Naive thymus-derived CD4-positive, alpha-beta T cell (primary cell): ENCODE measurements around the gene HDHD5. TPM values are rescaled to one million over a fixed set of nuclear protein-coding genes. Genes with fewer than 3 reads are reported as not detected.

Experiments
- ATAC-seq: fragments of 150-1000 bp; cut with Tn5 transposase; 2 replicates; pipeline ENCODE4 v1.10.0; 2021; ENCODE audit warnings: mild to moderate bottlenecking, moderate library complexity
- CTCF ChIA-PET: fragments of 350-600 bp; sonication (Branson Sonifier 250); formaldehyde crosslinking; loops from one replicate; lab custom pipeline; 2021; ENCODE audit warnings: antibody characterized with exemption; lab: Charles Lee
- POLR2A ChIA-PET: fragments of 350-600 bp; sonication (Branson Sonifier 250); formaldehyde crosslinking; loops from one replicate; lab custom pipeline; 2021; ENCODE audit warnings: antibody characterized with exemption, inconsistent platforms; lab: Charles Lee
- DNase-seq, 9 donors: peaks; one replicate each; pipeline versions ENCODE4 v3.0.0 to v3.0.0-alpha.2; 2020 to 2022; ENCODE audit warnings: mixed read lengths in 1 of 9
- H3K27ac ChIP-seq: one replicate; pipeline ENCODE4 v1.7.0; 2013; ENCODE audit warnings: mild to moderate bottlenecking, low read depth, low read length, moderate library complexity
- H3K27me3 ChIP-seq, 2 donors: one replicate each; pipeline ENCODE4 v1.7.0; 2013; ENCODE audit warnings: low read length in 2 of 2, mild to moderate bottlenecking in 2 of 2, moderate library complexity in 2 of 2; ENCODE audit not compliant: control insufficient read depth in 2 of 2, insufficient read depth in 2 of 2
- H3K36me3 ChIP-seq, 3 experiments: 1 replicate in 2 of 3; 2 replicates in 1 of 3; pipeline ENCODE4 v1.7.0; 2013; ENCODE audit warnings: low read length in 3 of 3, mild to moderate bottlenecking in 3 of 3, moderate library complexity in 1 of 3; ENCODE audit not compliant: insufficient read depth in 3 of 3, control insufficient read depth in 2 of 3
- H3K4me1 ChIP-seq, 2 donors: one replicate each; pipeline ENCODE4 v1.7.0; 2013; ENCODE audit warnings: low read length in 2 of 2, mild to moderate bottlenecking in 2 of 2, moderate library complexity in 1 of 2; ENCODE audit not compliant: control insufficient read depth in 2 of 2, insufficient read depth in 2 of 2
- H3K4me3 ChIP-seq: 2 replicates; pipeline ENCODE4 v1.7.0; 2013; ENCODE audit warnings: mild to moderate bottlenecking, low read length
- H3K9me3 ChIP-seq, 3 experiments: 1 replicate in 2 of 3; 2 replicates in 1 of 3; pipeline ENCODE4 v1.7.0; 2013; ENCODE audit warnings: low read length in 3 of 3; ENCODE audit not compliant: control insufficient read depth in 2 of 3
- H3K27ac Mint-ChIP-seq, 9 donors: one replicate each; pipeline ENCODE4 v1.8.0; 2020 to 2022; ENCODE audit warnings: mixed read lengths in 9 of 9, mild to moderate bottlenecking in 8 of 9, moderate library complexity in 5 of 9, inconsistent platforms in 2 of 9
- H3K27me3 Mint-ChIP-seq, 5 donors: one replicate each; pipeline ENCODE4 v1.8.0; 2021 to 2022; ENCODE audit warnings: mixed read lengths in 5 of 5, mild to moderate bottlenecking in 1 of 5
- H3K36me3 Mint-ChIP-seq, 5 donors: one replicate each; pipeline ENCODE4 v1.8.0; 2020 to 2022; ENCODE audit warnings: mixed read lengths in 5 of 5, mild to moderate bottlenecking in 3 of 5, inconsistent platforms in 1 of 5
- H3K4me1 Mint-ChIP-seq, 7 donors: one replicate each; pipeline ENCODE4 v1.8.0; 2020 to 2022; ENCODE audit warnings: mixed read lengths in 7 of 7, mild to moderate bottlenecking in 3 of 7, inconsistent platforms in 1 of 7
- H3K4me3 Mint-ChIP-seq, 10 donors: one replicate each; pipeline ENCODE4 v1.8.0; 2020 to 2022; ENCODE audit warnings: mild to moderate bottlenecking in 10 of 10, mixed read lengths in 10 of 10, moderate library complexity in 6 of 10, inconsistent platforms in 2 of 10
- H3K9me3 Mint-ChIP-seq, 11 donors: one replicate each; pipeline ENCODE4 v1.8.0; 2020 to 2022; ENCODE audit warnings: mixed read lengths in 11 of 11, mild to moderate bottlenecking in 4 of 11, inconsistent platforms in 1 of 11, moderate library complexity in 1 of 11
- intact Hi-C, 2 donors: fragments of 100-400 bp; cut with micrococcal nuclease; formaldehyde crosslinking; loops; one replicate each; pipeline ENCODE4 v1.15.1; 2023
- polyA plus RNA-seq, 2 donors: library from polyadenylated mRNA; unstranded; fragments of 300-500 nt; fragmentation: Illumina TruSeq; gene quantifications; one replicate each; pipeline ENCODE4 v1.2.3, GENCODE V29; 2021
- total RNA-seq, 6 experiments: library from RNA in 5 of 6; stranded (reverse) in 5 of 6; gene quantifications; 1 replicate in 5 of 6; 2 replicates in 1 of 6; pipeline ENCODE4 v1.2.3 and lab custom pipeline; 2021 to 2026

The HDHD5 gene
- total and polyA plus RNA-seq, 7 experiments from 2014 or later: 18.8 to 78.7 (median 28.0) TPM

DNA sequence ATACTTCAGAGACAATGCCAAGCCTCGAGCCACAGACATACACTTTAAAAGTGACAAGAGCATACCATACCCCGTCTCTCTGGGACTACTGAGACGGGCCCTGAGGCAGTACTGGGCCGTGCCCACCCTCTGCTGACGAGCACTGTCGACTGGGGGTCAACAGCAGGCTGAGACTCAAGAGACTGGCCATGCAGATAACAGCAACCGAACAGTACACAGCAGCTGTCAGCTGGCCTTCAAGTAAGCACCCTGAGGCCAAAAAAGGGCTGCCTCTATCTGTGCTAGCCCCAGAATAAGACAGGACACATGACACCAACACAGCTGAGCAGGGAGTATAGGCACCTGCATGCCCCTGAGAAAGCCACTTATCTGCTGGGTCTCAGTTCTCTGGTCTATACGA is 19.1 kb downstream of the HDHD5 start:
- H3K27me3 Mint-ChIP-seq: no peaks in the 10 kb centered on the region
- CTCF ChIA-PET: no interaction called here

DNA sequence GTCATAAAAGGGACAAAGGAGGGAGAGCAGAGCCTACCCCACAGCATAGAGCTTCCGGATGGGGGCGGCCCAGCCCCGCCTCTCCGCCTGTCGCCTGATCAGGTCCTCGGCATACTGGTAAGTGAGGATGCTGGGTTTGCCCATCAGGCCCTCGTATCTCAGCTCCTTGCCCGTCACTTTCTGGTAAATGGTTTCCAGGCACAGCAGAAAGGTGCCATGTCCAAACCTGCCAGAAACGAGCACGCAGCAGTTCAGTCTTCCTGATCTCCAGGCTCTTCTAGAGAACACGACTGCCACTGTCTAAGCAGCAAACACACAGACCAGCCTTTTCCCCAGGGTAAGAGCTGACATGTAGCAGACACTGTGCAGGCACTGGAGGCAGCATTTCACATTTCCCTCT is 20.6 kb downstream of the HDHD5 start:
- ATAC-seq: no peak

More for the DNA sequence above, 19.1 kb downstream of the HDHD5 start:
- peaks cover 4 to 26% (median 13%) of the 10 kb centered on the region in 5 donors for H3K36me3 Mint-ChIP-seq
- no peak for DNase-seq
- H3K36me3 ChIP-seq: peaks cover 0 to 66% (median 0%) of the 10 kb centered on the region in 3 experiments
- H3K4me3 Mint-ChIP-seq: no peak overlapping the region
- POLR2A ChIA-PET: no interaction called here
- no peak overlapping the region for H3K4me3 ChIP-seq
- no peaks in the 10 kb centered on the region for H3K27me3 ChIP-seq
- H3K9me3 Mint-ChIP-seq: no peaks in the 10 kb centered on the region
- H3K4me1 Mint-ChIP-seq: peaks cover 0 to 3% (median 0%) of the 10 kb centered on the region in 7 donors
- intact Hi-C loops: no loop called here
- H3K27ac Mint-ChIP-seq: peak overlapping the region in 4 of 9 donors; percentile 17 to 87 (median 43)
- ATAC-seq: no peak
- no peaks in the 10 kb centered on the region for H3K4me1 ChIP-seq
- no peaks in the 10 kb centered on the region for H3K9me3 ChIP-seq
- H3K27ac ChIP-seq: no peak overlapping the region

DNA sequence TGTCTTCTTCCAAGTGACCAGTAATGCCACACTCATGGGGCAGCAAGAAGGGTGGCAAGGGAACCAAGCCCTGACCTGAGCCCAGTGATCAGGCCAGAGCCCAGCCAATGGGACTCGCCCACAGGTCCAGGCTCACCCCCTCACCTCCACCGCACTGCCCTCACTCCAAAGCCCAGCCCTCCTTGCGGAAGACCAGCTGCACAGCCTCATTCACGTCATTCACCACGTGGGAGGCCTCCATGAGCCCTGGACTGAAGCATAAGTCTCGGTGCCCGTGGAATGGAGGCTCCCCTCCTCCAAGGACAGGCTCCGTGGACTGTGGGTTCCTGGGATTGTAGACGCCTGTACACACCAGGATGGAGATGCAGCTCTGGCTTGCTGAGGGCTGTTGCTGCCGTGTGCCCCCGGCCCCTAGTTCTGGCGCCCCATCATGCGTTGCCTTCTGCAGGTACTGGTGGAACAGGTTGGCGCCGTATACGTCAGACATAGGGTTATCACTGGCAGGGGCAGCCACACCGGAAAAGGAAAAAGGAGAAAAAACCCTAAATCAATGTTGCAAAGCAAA is 21.1 kb downstream of the HDHD5 start:
- ChIA-PET CTCF (no interaction called here), POLR2A (interaction anchor here (0.6 kb wide), 1 partner anchor 477 kb away, joined by 3 read pairs; no protein-coding TSS in a partner anchor)
- H3K27me3 Mint-ChIP-seq: no peaks in the 10 kb centered on the region
- Histone ChIP-seq H3K36me3 (peaks cover 0 to 49% (median 0%) of the 10 kb centered on the region in 3 experiments), H3K4me3 (no peak overlapping the region), H3K27ac (no peak overlapping the region), H3K4me1 (no peaks in the 10 kb centered on the region), H3K27me3 (no peaks in the 10 kb centered on the region), H3K9me3 (no peaks in the 10 kb centered on the region)
- DNase-seq (no peak), ATAC-seq (no peak)
- H3K9me3 Mint-ChIP-seq: no peaks in the 10 kb centered on the region
- H3K27ac Mint-ChIP-seq: no peak overlapping the region
- no peak overlapping the region for H3K4me3 Mint-ChIP-seq
- intact Hi-C loops: no loop called here
- peaks cover 4 to 22% (median 11%) of the 10 kb centered on the region in 5 donors for H3K36me3 Mint-ChIP-seq
- H3K4me1 Mint-ChIP-seq: peaks cover 0 to 3% (median 0%) of the 10 kb centered on the region in 7 donors

More for the DNA sequence above, 20.6 kb downstream of the HDHD5 start:
- peaks cover 0 to 54% (median 0%) of the 10 kb centered on the region in 3 experiments for H3K36me3 ChIP-seq
- peaks cover 0 to 3% (median 0%) of the 10 kb centered on the region in 7 donors for H3K4me1 Mint-ChIP-seq
- no peak for DNase-seq
- H3K27ac Mint-ChIP-seq: peak overlapping the region in 2 of 9 donors; percentile 58 to 69
- POLR2A ChIA-PET: interaction anchor here (0.6 kb wide), 1 partner anchor 477 kb away, joined by 3 read pairs; no protein-coding TSS in a partner anchor
- no peaks in the 10 kb centered on the region for H3K9me3 Mint-ChIP-seq
- H3K9me3 ChIP-seq: no peaks in the 10 kb centered on the region
- no peak overlapping the region for H3K4me3 Mint-ChIP-seq
- H3K27me3 ChIP-seq: no peaks in the 10 kb centered on the region
- no peak overlapping the region for H3K27ac ChIP-seq
- intact Hi-C loops: no loop called here
- H3K27me3 Mint-ChIP-seq: no peaks in the 10 kb centered on the region
- H3K36me3 Mint-ChIP-seq: peaks cover 4 to 22% (median 12%) of the 10 kb centered on the region in 5 donors
- no peaks in the 10 kb centered on the region for H3K4me1 ChIP-seq
- CTCF ChIA-PET: no interaction called here
- no peak overlapping the region for H3K4me3 ChIP-seq

DNA sequence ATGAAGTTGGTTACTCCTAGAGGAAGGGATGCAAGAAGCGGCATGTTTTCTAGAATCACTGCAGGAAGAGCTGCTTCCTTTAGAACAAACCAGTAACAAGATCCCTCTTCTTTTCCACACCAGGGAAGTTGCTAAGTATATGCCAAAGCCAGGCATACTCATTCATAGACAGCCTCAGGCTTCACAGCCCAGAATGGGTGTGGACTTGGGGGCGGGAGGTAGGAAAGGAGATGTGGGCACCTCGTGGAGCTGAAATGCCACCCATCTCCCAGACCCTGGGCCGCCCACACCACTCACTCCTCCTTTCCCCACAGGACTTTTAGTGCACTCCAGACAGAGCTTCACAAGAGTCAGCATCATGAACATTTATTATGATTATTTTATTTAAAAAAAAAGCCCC is 21.9 kb downstream of the HDHD5 start:
- ATAC-seq (no peak), DNase-seq (no peak)
- no peaks in the 10 kb centered on the region for H3K4me1 ChIP-seq
- Mint-ChIP-seq H3K4me1 (peaks cover 0 to 3% (median 0%) of the 10 kb centered on the region in 7 donors), H3K27ac (peak overlapping the region in 6 of 9 donors; percentile 9 to 50 (median 42)), H3K36me3 (peaks cover 4 to 19% (median 11%) of the 10 kb centered on the region in 5 donors), H3K9me3 (no peaks in the 10 kb centered on the region), H3K27me3 (no peaks in the 10 kb centered on the region), H3K4me3 (no peak overlapping the region)
- no peaks in the 10 kb centered on the region for H3K9me3 ChIP-seq
- H3K27ac ChIP-seq: no peak overlapping the region
- H3K36me3 ChIP-seq: peaks cover 0 to 41% (median 0%) of the 10 kb centered on the region in 3 experiments
- H3K27me3 ChIP-seq: no peaks in the 10 kb centered on the region
- no peak overlapping the region for H3K4me3 ChIP-seq
- ChIA-PET POLR2A (no interaction called here), CTCF (no interaction called here)
- intact Hi-C loops: no loop called here

DNA sequence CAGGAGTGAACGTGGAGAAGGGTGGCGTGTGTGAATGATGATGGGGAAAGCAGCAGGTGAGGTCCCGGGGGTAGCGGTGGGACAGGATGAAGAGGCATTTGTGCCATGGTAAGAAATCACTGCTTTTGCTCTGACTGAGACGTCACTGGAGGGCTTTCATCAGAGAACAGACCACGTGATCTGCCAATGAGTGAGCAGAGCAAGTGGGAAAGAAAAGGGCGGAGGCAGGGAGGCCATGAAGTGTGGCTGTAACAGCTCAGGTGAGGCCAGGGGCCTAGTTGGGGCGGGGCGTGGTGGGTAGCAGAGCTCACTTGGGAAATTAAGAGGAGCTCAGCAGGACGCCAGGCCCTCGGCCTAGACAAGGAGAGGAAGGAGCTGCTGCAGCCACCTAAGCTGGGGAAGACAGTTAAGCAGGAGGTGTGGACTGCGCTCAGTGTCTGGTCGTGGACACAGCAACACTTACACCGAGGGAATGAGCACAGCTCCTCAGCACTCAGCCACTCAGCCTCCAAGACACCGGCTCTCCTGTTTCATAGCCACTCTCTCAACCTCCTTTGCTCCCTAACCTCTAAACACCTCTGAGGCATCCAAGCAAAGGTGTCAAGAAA is 23.8 kb downstream of the HDHD5 start:
- H3K27ac ChIP-seq: no peak overlapping the region
- H3K36me3 Mint-ChIP-seq: peaks cover 4 to 14% (median 7%) of the 10 kb centered on the region in 5 donors
- no peak overlapping the region for H3K4me3 ChIP-seq
- H3K9me3 ChIP-seq: no peaks in the 10 kb centered on the region
- H3K4me1 Mint-ChIP-seq: peaks cover 0 to 2% (median 0%) of the 10 kb centered on the region in 7 donors
- ChIA-PET CTCF (no interaction called here), POLR2A (interaction anchor here (0.5 kb wide), 1 partner anchor 64 kb away, joined by 3 read pairs; no protein-coding TSS in a partner anchor)
- DNase-seq: no peak
- H3K4me3 Mint-ChIP-seq: no peak overlapping the region
- intact Hi-C loops: no loop called here
- no peaks in the 10 kb centered on the region for H3K4me1 ChIP-seq
- peak overlapping the region in 1 of 9 donors; percentile 78 for H3K27ac Mint-ChIP-seq
- H3K36me3 ChIP-seq: peaks cover 0 to 22% (median 0%) of the 10 kb centered on the region in 3 experiments
- ATAC-seq: no peak
- no peaks in the 10 kb centered on the region for H3K27me3 ChIP-seq
- no peaks in the 10 kb centered on the region for H3K9me3 Mint-ChIP-seq
- peaks cover 0 to 2% (median 0%) of the 10 kb centered on the region in 5 donors for H3K27me3 Mint-ChIP-seq

DNA sequence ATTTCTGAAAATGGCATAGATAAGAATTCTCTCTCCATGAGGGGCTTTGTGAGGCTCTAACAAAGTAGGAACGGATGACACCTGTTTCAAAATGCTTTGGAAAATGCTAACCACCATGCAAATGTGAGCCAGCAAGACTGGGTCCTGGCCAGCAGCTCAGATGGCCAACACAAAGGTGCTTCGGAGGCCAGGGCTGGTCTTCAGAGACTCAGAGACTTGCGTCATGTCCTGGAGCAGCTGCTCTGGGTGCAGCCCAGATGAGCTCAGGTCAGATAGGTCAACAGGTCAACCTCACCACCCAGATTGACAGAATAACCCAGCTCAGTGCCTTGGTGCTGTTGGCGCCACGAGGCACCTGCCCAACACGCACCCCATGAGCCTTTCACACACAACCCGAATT is 25.9 kb downstream of the HDHD5 start:
- CTCF ChIA-PET: no interaction called here
- peaks cover 2 to 4% (median 3%) of the 10 kb centered on the region in 5 donors for H3K36me3 Mint-ChIP-seq

More for the DNA sequence above, 25.9 kb downstream of the HDHD5 start:
- DNase-seq: no peak
- Histone ChIP-seq H3K27me3 (no peaks in the 10 kb centered on the region), H3K27ac (no peak overlapping the region), H3K9me3 (no peaks in the 10 kb centered on the region), H3K4me3 (no peak overlapping the region), H3K4me1 (no peaks in the 10 kb centered on the region), H3K36me3 (peaks cover 0 to 8% (median 0%) of the 10 kb centered on the region in 3 experiments)
- intact Hi-C loops: no loop called here
- H3K9me3 Mint-ChIP-seq: no peaks in the 10 kb centered on the region
- peaks cover 0 to 14% (median 0%) of the 10 kb centered on the region in 5 donors for H3K27me3 Mint-ChIP-seq
- H3K4me3 Mint-ChIP-seq: no peak overlapping the region
- POLR2A ChIA-PET: interaction anchor here (0.6 kb wide), 1 partner anchor 42 kb away, joined by 3 read pairs; no protein-coding TSS in a partner anchor
- no peak overlapping the region for H3K27ac Mint-ChIP-seq
- peaks cover 0 to 5% (median 0%) of the 10 kb centered on the region in 7 donors for H3K4me1 Mint-ChIP-seq
- no peak for ATAC-seq
